Measurements from ENCODE around the gene COMMD6.
"Not testable (repeated sequence)": the region's sequence is repeated elsewhere in the genome, so short reads cannot be mapped to it uniquely, and the experiment has no call there.

COMMD6 gene

DNA sequence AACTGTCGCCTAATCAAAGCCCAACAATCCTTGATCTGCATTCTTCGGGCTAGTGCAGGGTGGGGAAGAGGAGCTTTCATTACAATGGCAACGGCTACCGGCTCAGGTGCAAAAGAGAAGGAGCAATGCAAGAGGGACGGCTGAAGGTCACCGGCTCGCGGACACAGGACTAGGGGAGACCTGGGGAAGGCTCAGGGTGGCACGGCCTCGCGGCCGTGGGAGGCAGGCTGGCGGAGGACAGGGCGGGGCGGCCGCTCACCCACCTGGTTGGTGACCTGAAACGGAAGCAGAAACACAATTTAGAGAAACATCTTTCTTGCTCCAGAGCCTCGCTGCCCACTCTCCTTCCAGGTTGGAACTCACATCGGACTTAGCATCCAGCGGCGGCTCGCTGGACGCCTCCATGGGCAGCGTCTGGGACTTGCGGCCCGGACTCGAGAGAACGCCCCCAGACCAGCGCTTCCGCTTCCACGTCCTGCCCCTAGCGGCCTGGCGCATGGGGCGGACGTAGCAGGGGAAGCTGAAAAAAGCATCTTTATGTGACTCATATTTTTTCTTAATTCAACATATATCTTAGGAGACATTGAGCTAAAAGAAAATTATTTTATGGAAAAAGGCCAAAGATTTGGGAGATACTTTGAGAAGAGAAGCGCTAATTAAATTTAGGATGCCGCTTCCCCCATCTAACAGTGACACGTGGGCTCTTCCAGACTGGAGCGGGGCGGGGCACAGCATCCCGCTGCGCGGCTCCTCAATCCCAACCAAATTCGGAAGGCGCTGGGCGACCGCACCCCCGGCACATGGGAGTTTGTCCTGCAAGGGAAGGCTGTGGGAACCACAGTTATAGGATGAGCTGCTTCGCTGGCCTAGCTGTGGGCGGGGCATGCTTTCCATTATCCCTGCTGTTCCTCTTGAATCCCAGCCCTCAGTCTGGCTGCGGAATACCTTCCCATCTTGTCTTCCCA is at the start of gene COMMD6:
TSS of gene COMMD6 (minus strand) at position 441 of the 965 bp plus-strand sequence. CDS start at position 405, 36 bp downstream.
- peak within 1 kb of the TSS; percentile 20 to 91 (median 83) for H3K27ac ChIP-seq
- H3K4me3 ChIP-seq, result peak within 1 kb of the TSS; percentile 59 to 91 (median 68)

- H3K27ac ChIP-seq, result no peak overlapping the region
- no peak overlapping the region for H3K4me3 ChIP-seq
Measured at GRCh38 chr13:75585153-75585552, 47.5 kb upstream of the COMMD6 start.

GRCh38 chr13:75583091-75583490 is 45.5 kb upstream of the COMMD6 start:
- no peak overlapping the region for H3K27ac ChIP-seq
- no peak overlapping the region for H3K4me3 ChIP-seq

DNA sequence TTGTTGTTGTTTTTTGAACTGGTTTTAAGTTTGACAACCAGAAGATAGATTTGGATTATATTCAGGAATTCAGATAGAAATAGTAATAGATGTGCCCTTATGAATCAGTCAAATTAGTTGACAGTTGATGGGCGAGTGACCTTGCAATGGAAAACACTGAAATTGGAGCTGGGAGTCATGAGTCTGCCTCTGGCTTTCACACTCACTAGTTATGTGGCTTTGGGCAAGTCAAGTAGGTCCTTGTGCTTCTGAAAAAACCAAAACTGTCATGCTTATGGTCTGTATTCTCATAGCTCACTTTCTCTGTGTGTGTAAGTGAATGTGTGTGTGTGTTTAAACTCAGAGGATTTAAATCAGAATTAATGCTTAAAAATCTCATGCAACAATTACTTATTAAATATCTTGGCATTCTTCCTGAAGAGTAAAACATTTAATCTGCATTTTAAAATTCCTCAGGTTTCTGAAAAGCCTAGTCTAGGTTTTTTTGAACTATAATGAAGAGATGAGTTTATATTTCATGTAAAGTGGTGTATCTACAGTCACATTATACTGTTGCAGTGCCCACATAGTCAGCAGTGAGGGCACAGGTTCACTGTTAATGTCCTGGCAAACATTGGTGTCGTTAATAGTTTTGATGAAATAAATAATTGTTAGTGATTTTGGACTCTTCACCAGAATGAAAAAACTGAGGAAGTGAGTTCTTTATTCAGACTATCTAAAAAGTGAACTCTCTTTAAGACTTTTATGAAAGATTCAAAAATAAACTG is 44.4 kb upstream of the COMMD6 start:
- Histone ChIP-seq H3K27ac (no peak overlapping the region), H3K4me3 (no peak overlapping the region)

DNA sequence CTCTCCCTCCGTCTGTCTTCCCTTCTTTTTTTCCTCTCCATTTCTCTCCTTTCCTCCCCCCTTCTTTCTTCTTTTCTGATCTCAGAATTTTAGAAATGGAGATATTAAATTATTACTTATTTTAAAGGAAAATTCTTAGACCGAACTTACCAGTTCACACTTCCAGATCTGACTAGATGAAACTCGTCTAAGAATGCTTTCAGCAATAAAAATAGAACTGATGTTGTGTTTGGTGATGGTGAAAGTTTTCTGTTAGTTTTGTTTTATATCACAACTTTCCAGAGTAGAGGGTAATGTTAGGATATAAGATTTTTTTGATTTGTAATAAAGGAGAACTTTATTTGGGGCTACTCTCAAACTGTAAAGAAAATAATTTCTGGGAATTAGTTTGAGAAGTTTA is 41.9 kb upstream of the COMMD6 start:
- H3K4me3 ChIP-seq, result no peak overlapping the region
- H3K27ac ChIP-seq, result no peak overlapping the region

DNA sequence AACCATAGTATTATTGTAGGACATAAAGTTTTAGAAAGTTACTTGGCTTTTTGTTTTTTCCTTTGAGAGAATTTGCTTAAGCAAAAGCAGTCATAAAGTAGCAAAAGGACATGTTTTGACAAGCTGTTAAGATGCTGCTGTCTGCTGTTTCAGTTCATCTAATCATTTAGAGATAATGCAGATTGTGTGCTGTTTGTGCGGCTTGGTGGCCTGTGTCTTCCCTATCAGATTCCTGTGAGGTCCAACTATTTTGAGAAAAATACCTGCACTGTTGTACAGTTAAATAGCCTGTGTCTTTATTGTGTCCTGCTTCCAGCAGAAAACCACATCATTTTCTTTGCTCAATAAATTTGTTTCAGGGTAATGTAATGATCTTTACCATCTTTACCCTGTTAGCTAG is 31.9 kb upstream of the COMMD6 start:
- Histone ChIP-seq H3K27ac (peak overlapping the region in 1 of 21 experiments; percentile 1), H3K4me3 (no peak overlapping the region)

DNA sequence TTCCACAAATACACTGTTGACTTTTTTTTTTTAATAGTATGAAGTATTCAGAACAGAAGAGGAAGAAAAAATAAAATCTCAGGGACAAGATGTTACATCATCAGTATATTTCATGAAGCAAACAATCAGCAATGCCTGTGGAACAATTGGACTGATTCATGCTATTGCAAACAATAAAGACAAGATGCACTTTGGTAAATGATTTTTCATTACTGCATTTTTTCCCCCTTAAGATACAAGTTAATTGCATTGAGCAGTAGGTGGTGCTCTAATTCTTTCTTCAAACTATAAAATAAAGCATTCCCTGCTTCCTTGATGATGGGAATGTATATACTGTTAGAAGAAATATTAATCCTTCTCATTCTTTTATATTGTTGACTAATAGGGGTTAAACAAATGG is 29.0 kb upstream of the COMMD6 start:
- no peak overlapping the region for H3K27ac ChIP-seq

GRCh38 chr13:75558145-75558840 is 20.7 kb upstream of the COMMD6 start:
- no peak overlapping the region for H3K4me3 ChIP-seq
- H3K27ac ChIP-seq, result no peak overlapping the region

More for the DNA sequence above, 29.0 kb upstream of the COMMD6 start:
- H3K4me3 ChIP-seq, result no peak overlapping the region

DNA sequence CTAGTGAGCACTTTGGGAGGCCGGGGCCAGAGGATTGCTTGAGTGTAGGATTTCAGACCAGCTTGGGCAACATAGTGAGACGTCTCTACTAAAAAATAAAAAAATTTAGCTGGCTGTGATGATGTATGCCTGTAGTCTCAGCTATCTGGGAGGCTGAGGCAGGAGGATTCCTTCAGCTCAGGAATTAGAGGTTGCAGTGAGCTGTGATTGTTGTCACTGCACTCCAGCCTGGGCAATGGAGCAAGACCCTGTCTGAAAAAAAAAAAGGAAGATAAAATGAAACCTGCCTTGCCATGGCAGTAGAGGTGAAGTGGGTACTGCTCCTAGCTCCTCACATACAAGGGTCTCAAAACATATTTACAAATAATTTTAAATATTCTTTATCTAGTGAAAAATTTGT is 19.3 kb upstream of the COMMD6 start:
- Histone ChIP-seq H3K27ac (no peak overlapping the region), H3K4me3 (no peak overlapping the region)

GRCh38 chr13:75555836-75556235 is 18.2 kb upstream of the COMMD6 start:
- Histone ChIP-seq H3K27ac (no peak overlapping the region), H3K4me3 (no peak overlapping the region)

- Histone ChIP-seq H3K27ac (no peak overlapping the region), H3K4me3 (no peak overlapping the region)
Measured at GRCh38 chr13:75554981-75555380, 17.3 kb upstream of the COMMD6 start.

GRCh38 chr13:75554464-75554863 is 16.8 kb upstream of the COMMD6 start:
- Histone ChIP-seq H3K4me3 (no peak overlapping the region), H3K27ac (no peak overlapping the region)

DNA sequence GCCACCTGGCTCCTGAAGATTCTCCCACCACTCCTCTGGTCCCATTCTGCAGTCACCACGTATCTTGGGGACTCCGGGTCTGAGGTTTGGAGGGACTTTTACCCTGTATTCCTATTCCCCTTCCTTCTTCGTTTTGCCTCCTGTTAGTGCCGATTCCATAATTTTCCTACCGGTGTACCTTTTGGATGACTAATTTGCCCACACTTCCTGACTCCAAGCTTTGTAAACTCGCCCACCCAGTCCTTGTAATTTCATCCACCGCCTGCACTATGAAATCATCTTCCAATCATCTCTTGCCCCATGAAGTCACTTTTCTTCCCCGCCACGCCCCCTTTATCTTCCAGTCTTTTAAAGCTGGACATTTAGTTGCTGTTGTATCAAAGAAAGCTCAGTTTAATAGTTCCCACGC is 12.5 kb upstream of the COMMD6 start:
- Histone ChIP-seq H3K4me3 (peak overlapping the region; percentile 63 to 99 (median 88)), H3K27ac (peak overlapping the region; percentile 61 to 100 (median 93))

DNA sequence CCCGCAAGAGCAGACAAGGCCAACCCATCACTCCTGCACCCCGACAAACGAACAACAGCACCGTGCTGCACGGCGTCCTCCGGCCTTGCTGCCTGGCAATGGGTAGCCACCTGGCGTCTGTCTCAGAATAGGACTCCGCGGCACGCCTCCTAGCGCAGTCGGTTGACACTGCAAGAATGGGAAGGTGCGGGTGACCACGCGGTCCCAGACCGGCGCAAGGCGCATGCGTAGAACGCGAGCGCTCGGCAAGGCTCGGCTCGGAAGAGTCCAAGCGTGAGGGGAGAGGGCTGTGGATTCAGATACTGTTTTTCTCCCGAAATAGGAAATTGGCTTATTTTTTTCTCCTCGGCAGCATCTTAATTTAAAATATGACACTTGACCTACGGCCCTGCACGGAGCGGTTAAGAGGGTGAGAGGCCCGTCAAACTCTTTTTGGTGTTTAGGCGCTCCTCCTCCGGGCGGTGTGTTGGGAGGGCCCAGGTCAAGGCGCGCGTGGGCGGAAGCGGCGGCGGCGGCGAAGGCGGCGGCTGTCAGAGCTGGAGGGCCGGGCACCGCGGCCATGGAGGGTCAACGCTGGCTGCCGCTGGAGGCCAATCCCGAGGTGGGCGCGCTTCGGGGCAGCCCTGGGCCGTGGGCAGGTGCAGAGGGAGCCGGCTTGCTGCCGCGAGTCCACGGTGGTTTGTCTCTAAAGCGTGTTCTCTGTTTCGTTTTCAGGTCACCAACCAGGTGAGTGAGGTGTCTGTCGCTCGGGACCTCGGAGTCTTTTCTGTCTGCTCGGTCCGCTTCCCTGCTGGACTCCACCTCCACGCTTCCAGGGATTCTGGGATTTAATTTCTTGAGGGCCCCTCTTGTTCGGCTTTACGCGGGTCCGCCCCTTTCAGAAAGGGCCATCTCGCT is 11.9 kb upstream of the COMMD6 start, which contains the start of gene UCHL3:
TSS of gene UCHL3 (plus strand) at position 530 of the 897 bp plus-strand sequence. CDS start at position 560, 30 bp downstream.
- Histone ChIP-seq H3K4me3 (peak within 1 kb of the TSS; percentile 63 to 99 (median 88)), H3K27ac (peak within 1 kb of the TSS; percentile 61 to 100 (median 93))

- H3K4me3 ChIP-seq, result no peak overlapping the region
Measured at GRCh38 chr13:75547917-75548316, 10.3 kb upstream of the COMMD6 start.

DNA sequence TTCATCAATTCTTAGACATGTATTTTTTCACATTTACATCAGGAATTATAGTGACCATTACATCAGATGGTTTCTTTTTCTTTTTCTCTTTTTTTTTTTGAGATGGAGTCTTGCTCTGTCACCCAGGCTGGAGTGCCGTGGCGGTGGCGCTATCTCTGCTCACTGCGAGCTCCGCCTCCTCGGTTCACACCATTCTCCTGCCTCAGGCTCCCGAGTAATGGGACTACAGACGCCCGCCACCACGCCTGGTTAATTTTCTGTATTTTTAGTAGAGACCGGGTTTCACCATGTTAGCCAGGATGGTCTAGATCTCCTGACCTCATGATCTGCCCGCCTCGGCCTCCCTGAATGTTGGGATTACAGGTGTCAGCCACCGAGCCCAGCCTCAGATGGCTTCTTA is 7.7 kb upstream of the COMMD6 start:
- not testable (repeated sequence) for H3K27ac ChIP-seq, H3K4me3 ChIP-seq

More at GRCh38 chr13:75547917-75548316, 10.3 kb upstream of the COMMD6 start:
- no peak overlapping the region for H3K27ac ChIP-seq

GRCh38 chr13:75544681-75545330 is 7.2 kb upstream of the COMMD6 start:
- H3K4me3 ChIP-seq, result no peak overlapping the region
- no peak overlapping the region for H3K27ac ChIP-seq

- H3K4me3 ChIP-seq, result no peak overlapping the region
- H3K27ac ChIP-seq, result no peak overlapping the region
Measured at GRCh38 chr13:75541961-75542360, 4.3 kb upstream of the COMMD6 start.

Measured in skin epidermis (tissue), 12 donors.